Chondrocyte (in vitro differentiated cells): ENCODE results near the gene PACSIN1. TPM values are rescaled to one million over a fixed set of nuclear protein-coding genes. Genes with fewer than 3 reads are reported as not detected.

ENCODE experiments used
- DNase-seq: peaks from one replicate; pipeline ENCODE4 v3.0.0; 2021; ENCODE audit warnings: mixed read lengths, low spot score
- H3K27ac Mint-ChIP-seq: one replicate; pipeline ENCODE4 v1.8.0; 2021; ENCODE audit warnings: mild to moderate bottlenecking, moderate library complexity, mixed read lengths; ENCODE audit not compliant: unreplicated experiment
- H3K27me3 Mint-ChIP-seq: 2 replicates; pipeline ENCODE4 v1.8.0; 2021; ENCODE audit warnings: low read depth, mixed read lengths
- H3K36me3 Mint-ChIP-seq: 2 replicates; pipeline ENCODE4 v1.8.0; 2021; ENCODE audit warnings: low read depth, mixed read lengths
- H3K4me1 Mint-ChIP-seq: 2 replicates; pipeline ENCODE4 v1.8.0; 2021; ENCODE audit warnings: low read depth, mild to moderate bottlenecking, mixed read lengths
- H3K4me3 Mint-ChIP-seq: one replicate; pipeline ENCODE4 v1.8.0; 2021; ENCODE audit warnings: mild to moderate bottlenecking, moderate library complexity, mixed read lengths; ENCODE audit not compliant: unreplicated experiment
- H3K9me3 Mint-ChIP-seq: 2 replicates; pipeline ENCODE4 v1.8.0; 2021; ENCODE audit warnings: low read depth, mixed read lengths
- CTCF ChIP-seq: fragments of 200-600 bp; sonication (generic); IDR thresholded peaks from 2 replicates; pipeline ENCODE4 v1.5.0; 2021; ENCODE audit warnings: antibody characterized with exemption, mild to moderate bottlenecking, moderate library complexity
- total RNA-seq: library from RNA; stranded (reverse); gene quantifications from 3 replicates; pipeline ENCODE4 v1.2.1, GENCODE V29; 2021

Gene PACSIN1
- total RNA-seq, 1 donor from 2014 or later = 0.15 TPM

- Mint-ChIP-seq H3K9me3 (no peaks in the 10 kb centered on the region), H3K27me3 (no peaks in the 10 kb centered on the region), H3K27ac (no peak overlapping the region), H3K4me1 (peaks cover 5% of the 10 kb centered on the region), H3K36me3 (no peaks in the 10 kb centered on the region), H3K4me3 (no peak overlapping the region)
- peak; percentile 40 for DNase-seq
- no peak for TF ChIP-seq CTCF
Measured at GRCh38 chr6:34491091-34491430, 25.2 kb downstream of the PACSIN1 start.

GRCh38 chr6:34493344-34493743, 27.5 kb downstream of the PACSIN1 start:
- H3K9me3 Mint-ChIP-seq = no peaks in the 10 kb centered on the region
- peaks cover 3% of the 10 kb centered on the region for H3K27me3 Mint-ChIP-seq
- TF ChIP-seq CTCF = no peak
- DNase-seq = no peak
- H3K4me3 Mint-ChIP-seq = no peak overlapping the region
- H3K36me3 Mint-ChIP-seq = no peaks in the 10 kb centered on the region
- no peak overlapping the region for H3K27ac Mint-ChIP-seq
- peaks cover 5% of the 10 kb centered on the region for H3K4me1 Mint-ChIP-seq

GRCh38 chr6:34494973-34495372, 29.1 kb downstream of the PACSIN1 start:
- Mint-ChIP-seq H3K27ac (no peak overlapping the region), H3K36me3 (no peaks in the 10 kb centered on the region), H3K4me1 (peaks cover 5% of the 10 kb centered on the region), H3K27me3 (peaks cover 3% of the 10 kb centered on the region), H3K4me3 (no peak overlapping the region), H3K9me3 (peaks cover 2% of the 10 kb centered on the region)
- TF ChIP-seq CTCF = no peak
- no peak for DNase-seq

GRCh38 chr6:34496103-34496685, 30.3 kb downstream of the PACSIN1 start:
- Mint-ChIP-seq H3K27me3 (peaks cover 3% of the 10 kb centered on the region), H3K4me3 (no peak overlapping the region), H3K4me1 (peaks cover under 1% of the 10 kb centered on the region), H3K36me3 (no peaks in the 10 kb centered on the region), H3K27ac (no peak overlapping the region), H3K9me3 (peaks cover 11% of the 10 kb centered on the region)
- no peak for TF ChIP-seq CTCF
- peak; percentile 69 for DNase-seq

- Mint-ChIP-seq H3K27ac (no peak overlapping the region), H3K36me3 (no peaks in the 10 kb centered on the region), H3K27me3 (peaks cover 3% of the 10 kb centered on the region), H3K4me3 (no peak overlapping the region), H3K9me3 (peaks cover 18% of the 10 kb centered on the region), H3K4me1 (no peaks in the 10 kb centered on the region)
- peak; percentile 55 for DNase-seq
- no peak for TF ChIP-seq CTCF
Measured at GRCh38 chr6:34497411-34497810, 31.5 kb downstream of the PACSIN1 start.
